ENCODE data around the gene MSI2. TPM values are rescaled to one million over a fixed set of nuclear protein-coding genes. Genes with fewer than 3 reads are reported as not detected.
A peak's percentile ranks its signal among the peaks of the same experiment; 100 is the strongest.

The MSI2 gene
- total RNA-seq, 1 donor from 2014 or later = 67.9 TPM

GRCh38 chr17:57488856-57489255 lies 232.5 kb downstream of the MSI2 start:
- no peak overlapping the region for H3K9ac ChIP-seq (ENCODE audit: low read length)
- Mint-ChIP-seq H3K9me3 (ENCODE audit: unreplicated experiment) (no peaks in the 10 kb centered on the region), H3K4me3 (ENCODE audit: unreplicated experiment) (peak overlapping the region; percentile 7), H3K36me3 (ENCODE audit: low read depth, unreplicated experiment) (peaks cover 17% of the 10 kb centered on the region), H3K27me3 (ENCODE audit: low read depth, unreplicated experiment) (no peaks in the 10 kb centered on the region), H3K27ac (ENCODE audit: unreplicated experiment) (no peak overlapping the region), H3K4me1 (ENCODE audit: low read depth, unreplicated experiment) (peaks cover 23% of the 10 kb centered on the region)
- no peaks in the 10 kb centered on the region for H3K27me3 ChIP-seq (ENCODE audit: insufficient read depth, low read length)
- FAIRE-seq = no peak
- H3K9me3 ChIP-seq (ENCODE audit: insufficient read depth, low read depth, low read length) = no peaks in the 10 kb centered on the region
- H4K20me1 ChIP-seq (ENCODE audit: insufficient read depth, low read length) = no peaks in the 10 kb centered on the region
- no peak overlapping the region for H3K27ac ChIP-seq (ENCODE audit: low read depth, low read length)
- no peak overlapping the region for H2AFZ ChIP-seq (ENCODE audit: low read depth, low read length)
- H3K36me3 ChIP-seq (ENCODE audit: insufficient read depth, low read length) = no peaks in the 10 kb centered on the region
- peaks cover 30% of the 10 kb centered on the region for H3K4me1 ChIP-seq (ENCODE audit: insufficient read depth, low read length)
- no peaks in the 10 kb centered on the region for H3K79me2 ChIP-seq (ENCODE audit: insufficient read depth, low read length)
- H3K4me3 ChIP-seq (ENCODE audit: insufficient read depth, low read depth, low read length) = no peak overlapping the region
- no peak overlapping the region for H3K4me2 ChIP-seq (ENCODE audit: low read length)
- TF ChIP-seq, protein P1, sequence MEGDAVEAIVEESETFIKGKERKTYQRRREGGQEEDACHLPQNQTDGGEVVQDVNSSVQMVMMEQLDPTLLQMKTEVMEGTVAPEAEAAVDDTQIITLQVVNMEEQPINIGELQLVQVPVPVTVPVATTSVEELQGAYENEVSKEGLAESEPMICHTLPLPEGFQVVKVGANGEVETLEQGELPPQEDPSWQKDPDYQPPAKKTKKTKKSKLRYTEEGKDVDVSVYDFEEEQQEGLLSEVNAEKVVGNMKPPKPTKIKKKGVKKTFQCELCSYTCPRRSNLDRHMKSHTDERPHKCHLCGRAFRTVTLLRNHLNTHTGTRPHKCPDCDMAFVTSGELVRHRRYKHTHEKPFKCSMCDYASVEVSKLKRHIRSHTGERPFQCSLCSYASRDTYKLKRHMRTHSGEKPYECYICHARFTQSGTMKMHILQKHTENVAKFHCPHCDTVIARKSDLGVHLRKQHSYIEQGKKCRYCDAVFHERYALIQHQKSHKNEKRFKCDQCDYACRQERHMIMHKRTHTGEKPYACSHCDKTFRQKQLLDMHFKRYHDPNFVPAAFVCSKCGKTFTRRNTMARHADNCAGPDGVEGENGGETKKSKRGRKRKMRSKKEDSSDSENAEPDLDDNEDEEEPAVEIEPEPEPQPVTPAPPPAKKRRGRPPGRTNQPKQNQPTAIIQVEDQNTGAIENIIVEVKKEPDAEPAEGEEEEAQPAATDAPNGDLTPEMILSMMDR (IDR thresholded peaks at IDR 0.05; ENCODE audit: insufficient read depth, low read depth, low read length) = no peak
- TF ChIP-seq EZH2 (IDR thresholded peaks at IDR 0.05; ENCODE audit: insufficient read depth, low read length) = no peak
- DNase-seq (ENCODE audit: low read depth) = no peak

- H3K9me3 Mint-ChIP-seq (ENCODE audit: unreplicated experiment) = no peaks in the 10 kb centered on the region
- Histone ChIP-seq H3K4me2 (ENCODE audit: low read length) (no peak overlapping the region), H3K36me3 (ENCODE audit: insufficient read depth, low read length) (no peaks in the 10 kb centered on the region), H3K79me2 (ENCODE audit: insufficient read depth, low read length) (no peaks in the 10 kb centered on the region), H2AFZ (ENCODE audit: low read depth, low read length) (no peak overlapping the region), H3K27ac (ENCODE audit: low read depth, low read length) (no peak overlapping the region), H3K4me1 (ENCODE audit: insufficient read depth, low read length) (peaks cover 26% of the 10 kb centered on the region), H4K20me1 (ENCODE audit: insufficient read depth, low read length) (no peaks in the 10 kb centered on the region), H3K4me3 (ENCODE audit: insufficient read depth, low read depth, low read length) (no peak overlapping the region), H3K9ac (ENCODE audit: low read length) (no peak overlapping the region), H3K27me3 (ENCODE audit: insufficient read depth, low read length) (no peaks in the 10 kb centered on the region), H3K9me3 (ENCODE audit: insufficient read depth, low read depth, low read length) (no peaks in the 10 kb centered on the region)
- peak overlapping the region; percentile 7 for H3K4me3 Mint-ChIP-seq (ENCODE audit: unreplicated experiment)
- no peak overlapping the region for H3K27ac Mint-ChIP-seq (ENCODE audit: unreplicated experiment)
- H3K36me3 Mint-ChIP-seq (ENCODE audit: low read depth, unreplicated experiment) = peaks cover 17% of the 10 kb centered on the region
- FAIRE-seq (no peak), DNase-seq (ENCODE audit: low read depth) (no peak)
- H3K4me1 Mint-ChIP-seq (ENCODE audit: low read depth, unreplicated experiment) = peaks cover 20% of the 10 kb centered on the region
- TF ChIP-seq, protein P1 (IDR thresholded peaks at IDR 0.05; ENCODE audit: insufficient read depth, low read depth, low read length) = no peak
- no peak for TF ChIP-seq EZH2 (IDR thresholded peaks at IDR 0.05; ENCODE audit: insufficient read depth, low read length)
- H3K27me3 Mint-ChIP-seq (ENCODE audit: low read depth, unreplicated experiment) = no peaks in the 10 kb centered on the region
Measured at GRCh38 chr17:57489321-57489720, 233.0 kb downstream of the MSI2 start.

GRCh38 chr17:57490111-57490845 lies 234.0 kb downstream of the MSI2 start:
- no peak for FAIRE-seq
- Mint-ChIP-seq H3K4me3 (ENCODE audit: unreplicated experiment) (no peak overlapping the region), H3K36me3 (ENCODE audit: low read depth, unreplicated experiment) (peaks cover 13% of the 10 kb centered on the region)

More at GRCh38 chr17:57490111-57490845, 234.0 kb downstream of the MSI2 start:
- DNase-seq (ENCODE audit: low read depth) = no peak
- Histone ChIP-seq H3K27ac (ENCODE audit: low read depth, low read length) (no peak overlapping the region), H3K4me1 (ENCODE audit: insufficient read depth, low read length) (peaks cover 17% of the 10 kb centered on the region), H3K4me3 (ENCODE audit: insufficient read depth, low read depth, low read length) (no peak overlapping the region), H3K36me3 (ENCODE audit: insufficient read depth, low read length) (no peaks in the 10 kb centered on the region), H3K9me3 (ENCODE audit: insufficient read depth, low read depth, low read length) (no peaks in the 10 kb centered on the region), H3K79me2 (ENCODE audit: insufficient read depth, low read length) (no peaks in the 10 kb centered on the region), H4K20me1 (ENCODE audit: insufficient read depth, low read length) (no peaks in the 10 kb centered on the region), H2AFZ (ENCODE audit: low read depth, low read length) (no peak overlapping the region), H3K9ac (ENCODE audit: low read length) (no peak overlapping the region), H3K27me3 (ENCODE audit: insufficient read depth, low read length) (no peaks in the 10 kb centered on the region), H3K4me2 (ENCODE audit: low read length) (no peak overlapping the region)
- peaks cover 11% of the 10 kb centered on the region for H3K4me1 Mint-ChIP-seq (ENCODE audit: low read depth, unreplicated experiment)
- H3K27ac Mint-ChIP-seq (ENCODE audit: unreplicated experiment) = no peak overlapping the region
- no peak for TF ChIP-seq EZH2 (IDR thresholded peaks at IDR 0.05; ENCODE audit: insufficient read depth, low read length)
- TF ChIP-seq, protein P1 (IDR thresholded peaks at IDR 0.05; ENCODE audit: insufficient read depth, low read depth, low read length) = no peak
- H3K27me3 Mint-ChIP-seq (ENCODE audit: low read depth, unreplicated experiment) = no peaks in the 10 kb centered on the region
- no peaks in the 10 kb centered on the region for H3K9me3 Mint-ChIP-seq (ENCODE audit: unreplicated experiment)
